ENCODE results near the gene MST1R.
"Not testable (repeated sequence)": the region's sequence is repeated elsewhere in the genome, so short reads cannot be mapped to it uniquely, and the experiment has no call there.

The MST1R gene

GRCh38 chr3:49937090-49937489, 33.4 kb upstream of the MST1R start:
- no peak for TF ChIP-seq CTCF (conservative IDR thresholded peaks at IDR 0.05; ENCODE audit: low read depth)
- no peak for DNase-seq (ENCODE audit: low spot score)
- H3K27ac ChIP-seq: no peak overlapping the region
- POLR2A ChIA-PET (ENCODE audit: low non-redundant PET): no interaction called here
- CTCF ChIA-PET: interaction anchor here (0.6 to 0.7 kb wide), 2 partner anchors 51 to 55 kb away, joined by 4 to 7 read pairs; no protein-coding TSS in a partner anchor

GRCh38 chr3:49932281-49932680, 28.6 kb upstream of the MST1R start:
- H3K27ac ChIP-seq; DNase-seq (ENCODE audit: low spot score); CTCF ChIA-PET; POLR2A ChIA-PET (ENCODE audit: low non-redundant PET): not testable (repeated sequence)

GRCh38 chr3:49930922-49931321, 27.2 kb upstream of the MST1R start:
- POLR2A ChIA-PET (ENCODE audit: low non-redundant PET): no interaction called here
- no peak for TF ChIP-seq CTCF (conservative IDR thresholded peaks at IDR 0.05; ENCODE audit: low read depth)
- H3K27ac ChIP-seq: no peak overlapping the region
- no peak for DNase-seq (ENCODE audit: low spot score)
- CTCF ChIA-PET: no interaction called here

- H3K27ac ChIP-seq: peak overlapping the region; percentile 83
Measured at GRCh38 chr3:49930168-49930690, 26.6 kb upstream of the MST1R start.

GRCh38 chr3:49929291-49930167, 25.9 kb upstream of the MST1R start, which contains the start of gene MON1A:
Gene MON1A, minus strand, starts transcription at chr3:49929811. Its CDS starts 16,465 bp downstream, at chr3:49913346.
- peak; percentile 77 for DNase-seq (ENCODE audit: low spot score)
- POLR2A ChIA-PET (ENCODE audit: low non-redundant PET): interaction anchor here (0.6 to 0.8 kb wide), 2 partner anchors 73 to 160 kb away, joined by 3 read pairs; partner anchors contain the start of genes RBM5 and TRAIP

More at GRCh38 chr3:49930168-49930690, 26.6 kb upstream of the MST1R start:
- no peak for DNase-seq (ENCODE audit: low spot score)
- no peak for TF ChIP-seq CTCF (conservative IDR thresholded peaks at IDR 0.05; ENCODE audit: low read depth)
- POLR2A ChIA-PET (ENCODE audit: low non-redundant PET): interaction anchor here (0.6 to 0.8 kb wide), 2 partner anchors 74 to 159 kb away, joined by 3 read pairs; partner anchors contain the start of genes RBM5 and TRAIP
- CTCF ChIA-PET: interaction anchor here (0.6 to 0.7 kb wide), 2 partner anchors 125 to 210 kb away, joined by 3 to 5 read pairs; partner anchors contain the start of gene AMIGO3

GRCh38 chr3:49928481-49929017, 24.9 kb upstream of the MST1R start:
- POLR2A ChIA-PET (ENCODE audit: low non-redundant PET): no interaction called here
- no peak for TF ChIP-seq CTCF (conservative IDR thresholded peaks at IDR 0.05; ENCODE audit: low read depth)
- peak overlapping the region; percentile 83 for H3K27ac ChIP-seq
- CTCF ChIA-PET: no interaction called here
- DNase-seq (ENCODE audit: low spot score): no peak

More at GRCh38 chr3:49929291-49930167, 25.9 kb upstream of the MST1R start, which contains the start of gene MON1A:
- H3K27ac ChIP-seq: peak within 1 kb of the TSS; percentile 83
- peak; percentile 49 for TF ChIP-seq CTCF (conservative IDR thresholded peaks at IDR 0.05; ENCODE audit: low read depth)
- CTCF ChIA-PET: interaction anchor here (0.6 to 0.7 kb wide), 3 partner anchors 68 to 210 kb away, joined by 3 to 5 read pairs (median 3); partner anchors contain the start of gene AMIGO3
